Measurements from ENCODE around the gene SLC1A3. TPM values are rescaled to one million over a fixed set of nuclear protein-coding genes. Genes with fewer than 3 reads are reported as not detected.
A peak's percentile ranks its signal among the peaks of the same experiment; 100 is the strongest.

The SLC1A3 gene
- total and polyA plus RNA-seq, 4 donors = 0.61 to 23.5 (median 16.1) TPM

DNA sequence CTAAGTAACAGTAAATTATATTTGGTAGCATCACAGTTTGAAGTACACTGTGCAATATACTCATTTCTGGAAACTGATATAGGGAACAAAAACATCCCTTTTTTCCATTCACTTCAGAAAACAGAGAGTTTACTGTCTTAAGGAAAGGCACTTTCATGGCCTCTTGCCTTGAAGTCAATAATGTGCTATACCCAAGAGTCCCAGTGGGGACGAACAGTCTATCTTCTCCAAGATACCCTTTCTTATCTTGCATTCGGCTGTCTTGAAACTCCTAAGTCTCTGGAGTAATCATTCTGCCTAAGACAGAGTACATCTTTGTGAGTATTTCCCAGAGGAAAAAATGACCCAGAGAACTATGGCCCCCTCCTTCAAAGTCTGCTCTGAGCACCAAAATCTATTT, 107.1 kb downstream of the SLC1A3 start:
- Histone ChIP-seq H3K9me3 (ENCODE audit: control insufficient read depth, low read length) (no peaks in the 10 kb centered on the region), H3K36me3 (ENCODE audit: control insufficient read depth in 1 of 2, insufficient read depth in 2 of 2, low read length in 1 of 2) (no peaks in the 10 kb centered on the region), H3K4me1 (ENCODE audit: control insufficient read depth in 1 of 2, insufficient read depth in 2 of 2, low read length in 2 of 2) (no peaks in the 10 kb centered on the region), H3K27ac (ENCODE audit: low read depth in 1 of 2, low read length in 2 of 2) (no peak overlapping the region), H3K4me3 (ENCODE audit: low read length in 2 of 2) (no peak overlapping the region), H3K27me3 (ENCODE audit: control insufficient read depth in 1 of 2, insufficient read depth in 2 of 2, low read length in 1 of 2) (no peaks in the 10 kb centered on the region)
- ATAC-seq (ENCODE audit: low FRiP score) (no peak), DNase-seq (no peak)
- intact Hi-C loops (cut with DNase I) = no loop called here
- 33 to 44% methylated on average over 2 of the region's 2 CpGs for WGBS, 2 donors

DNA sequence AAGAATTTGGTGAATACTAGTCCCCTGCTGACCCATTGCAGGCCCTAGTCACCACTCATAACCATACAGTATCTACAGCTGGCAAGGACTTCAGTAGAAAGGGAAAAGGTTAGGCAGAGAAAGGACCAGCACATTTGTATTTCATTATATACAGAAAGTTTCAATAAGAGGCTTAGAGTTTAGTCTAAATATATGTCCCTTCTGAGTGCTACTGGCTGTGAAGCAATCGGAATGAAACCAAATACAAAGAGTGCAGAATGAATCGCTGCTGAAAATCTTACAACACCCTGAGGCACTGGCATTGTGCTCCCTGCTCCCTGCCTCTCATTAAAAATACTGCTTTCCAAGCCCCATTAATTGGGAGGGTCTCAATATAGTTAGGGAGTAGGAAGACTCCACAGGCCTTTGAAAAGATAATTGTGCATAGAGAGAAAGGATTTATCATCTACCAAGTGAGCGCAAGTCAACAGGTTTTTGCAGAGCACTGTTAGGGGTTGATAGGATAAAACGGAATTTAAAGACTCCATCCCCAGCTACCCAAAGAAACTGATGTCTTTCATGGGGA, 110.8 kb downstream of the SLC1A3 start:
- H3K36me3 ChIP-seq (ENCODE audit: control insufficient read depth in 1 of 2, insufficient read depth in 2 of 2, low read length in 1 of 2) = no peaks in the 10 kb centered on the region
- WGBS, 2 donors = 79 to 81% methylated on average over 4 of the region's 4 CpGs
- H3K4me1 ChIP-seq (ENCODE audit: control insufficient read depth in 1 of 2, insufficient read depth in 2 of 2, low read length in 2 of 2) = no peaks in the 10 kb centered on the region
- no peaks in the 10 kb centered on the region for H3K27me3 ChIP-seq (ENCODE audit: control insufficient read depth in 1 of 2, insufficient read depth in 2 of 2, low read length in 1 of 2)
- no peaks in the 10 kb centered on the region for H3K9me3 ChIP-seq (ENCODE audit: control insufficient read depth, low read length)
- ATAC-seq (ENCODE audit: low FRiP score) (no peak), DNase-seq (no peak)
- no peak overlapping the region for H3K27ac ChIP-seq (ENCODE audit: low read depth in 1 of 2, low read length in 2 of 2)
- H3K4me3 ChIP-seq (ENCODE audit: low read length in 2 of 2) = no peak overlapping the region
- intact Hi-C loops (cut with DNase I) = no loop called here

DNA sequence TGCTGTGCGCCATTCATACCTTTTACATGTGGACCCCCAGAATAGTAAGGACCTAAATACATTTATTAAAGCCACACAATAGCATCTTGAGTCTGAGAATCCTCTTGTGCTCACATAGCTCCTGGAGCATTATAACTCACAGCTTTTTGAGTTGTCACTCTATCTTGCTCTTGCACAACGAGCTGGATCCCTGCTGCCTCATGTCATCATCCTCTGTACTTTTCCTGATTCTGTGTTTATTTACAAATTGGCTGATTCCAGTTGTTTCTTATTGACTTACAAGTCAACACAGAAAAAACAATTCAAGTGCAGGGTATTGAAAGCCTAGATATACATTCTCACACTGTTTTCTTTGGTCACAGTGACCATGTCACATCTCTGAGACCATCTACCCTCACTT, 112.9 kb downstream of the SLC1A3 start:
- Histone ChIP-seq H3K4me3 (ENCODE audit: low read length in 2 of 2) (no peak overlapping the region), H3K9me3 (ENCODE audit: control insufficient read depth, low read length) (no peaks in the 10 kb centered on the region), H3K36me3 (ENCODE audit: control insufficient read depth in 1 of 2, insufficient read depth in 2 of 2, low read length in 1 of 2) (no peaks in the 10 kb centered on the region), H3K4me1 (ENCODE audit: control insufficient read depth in 1 of 2, insufficient read depth in 2 of 2, low read length in 2 of 2) (no peaks in the 10 kb centered on the region), H3K27ac (ENCODE audit: low read depth in 1 of 2, low read length in 2 of 2) (no peak overlapping the region), H3K27me3 (ENCODE audit: control insufficient read depth in 1 of 2, insufficient read depth in 2 of 2, low read length in 1 of 2) (peaks cover 0 to 1% of the 10 kb centered on the region in 2 donors)
- intact Hi-C loops (cut with DNase I) = no loop called here
- 73 to 76% methylated on average over 2 of the region's 2 CpGs for WGBS, 2 donors
- DNase-seq (no peak), ATAC-seq (ENCODE audit: low FRiP score) (no peak)

DNA sequence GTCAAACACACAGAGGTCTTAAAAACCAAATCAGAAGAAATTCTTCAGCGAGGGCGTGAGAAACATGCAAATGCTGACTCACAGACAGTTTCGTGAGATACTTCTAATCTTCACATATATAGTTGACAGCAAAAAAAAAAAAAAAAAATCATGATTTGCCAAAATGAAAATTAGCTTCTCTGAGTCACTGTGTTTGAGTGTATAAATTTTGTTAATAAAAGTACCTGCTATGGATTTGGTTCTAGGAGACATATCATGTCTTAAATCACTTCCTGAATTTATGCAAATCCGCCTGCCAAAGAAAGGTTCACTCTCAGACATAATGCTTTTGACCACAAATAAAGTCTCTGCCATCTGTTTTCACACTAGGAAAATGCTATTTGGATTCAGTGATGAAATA, 114.3 kb downstream of the SLC1A3 start:
- 74 to 78% methylated on average over 4 of the region's 4 CpGs for WGBS, 2 donors

DNA sequence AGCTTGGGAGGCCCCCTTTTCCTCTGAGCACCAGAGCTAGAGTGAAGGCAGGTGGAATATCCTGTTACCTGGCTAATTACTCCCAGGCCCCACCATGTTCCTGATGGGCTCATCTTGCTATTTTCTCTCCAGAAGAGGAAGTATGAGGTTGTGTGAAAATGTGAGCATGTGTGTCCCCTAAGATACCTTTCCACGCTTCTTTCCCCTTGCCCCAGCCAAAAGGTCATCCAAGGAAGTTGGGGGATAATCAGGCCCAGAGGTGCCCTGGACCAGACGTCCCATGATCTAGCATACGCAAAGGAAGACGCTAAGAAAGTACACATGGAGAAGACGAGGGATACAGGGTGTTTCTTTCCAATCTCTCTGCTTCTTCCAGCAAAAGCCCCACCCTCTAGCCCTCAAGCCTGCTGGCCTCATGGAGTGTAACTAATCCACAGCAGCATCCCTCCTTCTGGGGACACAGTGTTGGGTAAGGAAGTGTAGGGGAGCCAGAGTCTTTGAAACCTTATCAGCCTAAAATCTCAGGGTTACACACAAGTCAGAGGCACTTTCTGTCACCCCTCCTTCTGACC, 115.3 kb downstream of the SLC1A3 start:
- no peak for DNase-seq
- WGBS, 2 donors = 65 to 74% methylated on average over 5 of the region's 5 CpGs
- H3K36me3 ChIP-seq (ENCODE audit: control insufficient read depth in 1 of 2, insufficient read depth in 2 of 2, low read length in 1 of 2) = no peaks in the 10 kb centered on the region
- intact Hi-C loops (cut with DNase I) = no loop called here
- H3K9me3 ChIP-seq (ENCODE audit: control insufficient read depth, low read length) = no peaks in the 10 kb centered on the region
- ATAC-seq (ENCODE audit: low FRiP score) = no peak
- peaks cover 0 to 1% of the 10 kb centered on the region in 2 donors for H3K27me3 ChIP-seq (ENCODE audit: control insufficient read depth in 1 of 2, insufficient read depth in 2 of 2, low read length in 1 of 2)
- no peak overlapping the region for H3K4me3 ChIP-seq (ENCODE audit: low read length in 2 of 2)
- no peaks in the 10 kb centered on the region for H3K4me1 ChIP-seq (ENCODE audit: control insufficient read depth in 1 of 2, insufficient read depth in 2 of 2, low read length in 2 of 2)
- H3K27ac ChIP-seq (ENCODE audit: low read depth in 1 of 2, low read length in 2 of 2) = no peak overlapping the region

More for the DNA sequence above, 114.3 kb downstream of the SLC1A3 start:
- H3K27me3 ChIP-seq (ENCODE audit: control insufficient read depth in 1 of 2, insufficient read depth in 2 of 2, low read length in 1 of 2) = peaks cover 0 to 1% of the 10 kb centered on the region in 2 donors
- no peaks in the 10 kb centered on the region for H3K4me1 ChIP-seq (ENCODE audit: control insufficient read depth in 1 of 2, insufficient read depth in 2 of 2, low read length in 2 of 2)
- no peak overlapping the region for H3K4me3 ChIP-seq (ENCODE audit: low read length in 2 of 2)
- ATAC-seq (ENCODE audit: low FRiP score) (no peak), DNase-seq (no peak)
- H3K36me3 ChIP-seq (ENCODE audit: control insufficient read depth in 1 of 2, insufficient read depth in 2 of 2, low read length in 1 of 2) = no peaks in the 10 kb centered on the region
- intact Hi-C loops (cut with DNase I) = no loop called here
- no peaks in the 10 kb centered on the region for H3K9me3 ChIP-seq (ENCODE audit: control insufficient read depth, low read length)
- H3K27ac ChIP-seq (ENCODE audit: low read depth in 1 of 2, low read length in 2 of 2) = no peak overlapping the region

DNA sequence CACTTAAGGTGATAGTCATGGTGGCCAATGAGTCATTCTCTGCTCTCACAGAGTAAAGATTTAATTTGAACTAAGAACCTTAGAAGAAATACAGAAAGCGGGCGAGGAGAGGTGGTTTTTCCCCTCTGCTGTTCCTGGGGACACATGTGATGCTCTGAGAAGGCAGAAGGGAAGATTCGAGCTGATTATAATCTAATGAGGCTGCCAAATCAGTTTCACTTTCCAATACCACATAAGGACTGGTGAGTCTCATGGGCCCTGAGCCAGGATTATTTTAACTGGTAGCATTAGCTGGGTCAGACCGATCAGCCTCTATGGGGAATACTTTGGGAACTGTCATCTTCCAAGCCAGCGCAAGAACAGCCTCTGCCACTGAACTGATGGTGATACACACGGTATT, 116.5 kb downstream of the SLC1A3 start:
- no peak overlapping the region for H3K27ac ChIP-seq (ENCODE audit: low read depth in 1 of 2, low read length in 2 of 2)
- H3K4me3 ChIP-seq (ENCODE audit: low read length in 2 of 2) = no peak overlapping the region
- no peak for ATAC-seq (ENCODE audit: low FRiP score)
- intact Hi-C loops (cut with DNase I) = no loop called here
- H3K27me3 ChIP-seq (ENCODE audit: control insufficient read depth in 1 of 2, insufficient read depth in 2 of 2, low read length in 1 of 2) = peaks cover 0 to 1% of the 10 kb centered on the region in 2 donors
- DNase-seq = no peak
- H3K36me3 ChIP-seq (ENCODE audit: control insufficient read depth in 1 of 2, insufficient read depth in 2 of 2, low read length in 1 of 2) = no peaks in the 10 kb centered on the region
- H3K4me1 ChIP-seq (ENCODE audit: control insufficient read depth in 1 of 2, insufficient read depth in 2 of 2, low read length in 2 of 2) = no peaks in the 10 kb centered on the region
- WGBS, 2 donors = 80 to 82% methylated on average over 6 of the region's 6 CpGs
- H3K9me3 ChIP-seq (ENCODE audit: control insufficient read depth, low read length) = no peaks in the 10 kb centered on the region

DNA sequence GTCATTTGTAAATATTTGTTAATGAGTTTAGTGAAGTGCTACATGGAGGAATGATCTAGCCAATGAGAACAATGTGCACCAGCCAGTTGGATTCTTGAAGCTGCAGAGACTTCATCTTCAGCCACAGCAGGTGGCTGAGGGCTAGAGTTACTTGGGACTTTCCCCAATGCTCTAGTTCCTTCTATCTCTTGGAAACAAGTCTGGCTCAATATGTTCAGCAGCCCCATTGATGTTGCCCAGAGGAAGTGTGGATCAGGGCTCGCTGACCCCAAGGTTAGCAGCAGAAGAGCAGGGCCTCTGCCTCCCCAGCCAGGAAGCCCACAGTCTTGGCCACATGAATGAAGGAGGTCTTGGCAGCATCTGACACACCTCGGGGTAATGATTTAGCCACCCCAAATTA, 117.5 kb downstream of the SLC1A3 start:
- Histone ChIP-seq H3K27me3 (ENCODE audit: control insufficient read depth in 1 of 2, insufficient read depth in 2 of 2, low read length in 1 of 2) (peaks cover 0 to 1% of the 10 kb centered on the region in 2 donors), H3K4me1 (ENCODE audit: control insufficient read depth in 1 of 2, insufficient read depth in 2 of 2, low read length in 2 of 2) (no peaks in the 10 kb centered on the region), H3K27ac (ENCODE audit: low read depth in 1 of 2, low read length in 2 of 2) (no peak overlapping the region), H3K4me3 (ENCODE audit: low read length in 2 of 2) (no peak overlapping the region), H3K9me3 (ENCODE audit: control insufficient read depth, low read length) (no peaks in the 10 kb centered on the region), H3K36me3 (ENCODE audit: control insufficient read depth in 1 of 2, insufficient read depth in 2 of 2, low read length in 1 of 2) (no peaks in the 10 kb centered on the region)
- intact Hi-C loops (cut with DNase I) = no loop called here
- peak; percentile 49 for ATAC-seq (ENCODE audit: low FRiP score)
- DNase-seq = no peak
- 83 to 88% methylated on average over 2 of the region's 2 CpGs for WGBS, 2 donors

DNA sequence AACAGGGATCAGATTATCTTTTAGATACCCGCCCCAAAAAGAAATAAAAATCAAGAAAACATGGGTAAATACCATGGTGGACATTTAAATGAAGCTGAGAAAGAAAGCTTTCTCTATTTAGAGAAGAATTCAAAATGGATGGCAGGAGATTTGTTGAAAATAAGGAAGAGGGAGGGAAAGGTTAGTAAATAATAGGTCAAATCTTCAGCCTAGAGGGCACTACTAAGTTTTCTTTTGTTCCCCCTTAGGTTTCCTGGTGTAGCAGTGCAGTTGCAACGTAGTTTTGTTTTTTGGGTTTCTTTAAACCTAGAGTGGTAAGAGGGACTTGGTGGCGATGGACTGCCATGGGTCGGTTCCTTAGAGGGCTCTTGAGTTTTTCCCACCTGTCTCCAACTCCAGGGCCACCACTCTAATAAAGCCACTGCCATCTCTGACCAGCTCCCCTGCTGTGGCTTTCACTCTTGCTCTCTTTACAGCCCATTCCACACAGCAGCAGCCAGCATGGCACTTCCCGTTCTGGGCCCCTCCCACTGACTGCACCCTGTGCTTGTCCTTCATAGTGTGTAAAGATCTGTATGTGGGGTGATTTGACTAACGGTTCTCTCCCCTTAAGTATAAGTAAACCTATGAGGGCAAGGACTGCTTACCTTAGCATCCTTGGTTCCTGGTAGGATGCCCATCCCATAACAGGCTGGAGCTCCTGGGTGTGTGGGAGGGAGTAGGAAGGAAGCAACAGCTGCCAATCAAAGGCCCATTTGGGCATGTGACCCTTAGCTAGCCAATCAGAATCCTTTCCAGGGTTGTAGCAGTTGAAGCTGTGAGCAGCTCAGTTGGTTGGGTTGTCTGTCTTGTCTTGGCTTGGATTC, 118.3 kb downstream of the SLC1A3 start:
- peaks cover 0 to 1% of the 10 kb centered on the region in 2 donors for H3K27me3 ChIP-seq (ENCODE audit: control insufficient read depth in 1 of 2, insufficient read depth in 2 of 2, low read length in 1 of 2)
- H3K36me3 ChIP-seq (ENCODE audit: control insufficient read depth in 1 of 2, insufficient read depth in 2 of 2, low read length in 1 of 2) = no peaks in the 10 kb centered on the region
- intact Hi-C loops (cut with DNase I) = loop anchor here in 1 of 2 donors (5.0 kb wide), 1 partner anchor 278 kb away; no protein-coding TSS in a partner anchor
- no peak overlapping the region for H3K27ac ChIP-seq (ENCODE audit: low read depth in 1 of 2, low read length in 2 of 2)
- peak; percentile 44 for ATAC-seq (ENCODE audit: low FRiP score)
- no peaks in the 10 kb centered on the region for H3K4me1 ChIP-seq (ENCODE audit: control insufficient read depth in 1 of 2, insufficient read depth in 2 of 2, low read length in 2 of 2)
- WGBS, 2 donors = 77 to 81% methylated on average over 6 of the region's 6 CpGs
- no peak overlapping the region for H3K4me3 ChIP-seq (ENCODE audit: low read length in 2 of 2)
- no peaks in the 10 kb centered on the region for H3K9me3 ChIP-seq (ENCODE audit: control insufficient read depth, low read length)
- peak in 1 of 2 donors; percentile 80 for DNase-seq
